Testis (tissue), 3 donors: ENCODE data around the gene IVL. TPM values are rescaled to one million over a fixed set of nuclear protein-coding genes. Genes with fewer than 3 reads are reported as not detected.

Source experiments
- DNase-seq: peaks from one replicate; pipeline ENCODE4 v3.0.0-alpha.2; 2019
- H3K27ac ChIP-seq, 2 donors: fragments of 200-600 bp; sonication (generic); one replicate each; pipeline ENCODE4 v1.5.1; 2019
- H3K27me3 ChIP-seq: fragments of 200-600 bp; sonication (generic); one replicate; pipeline ENCODE4 v1.5.1; 2019
- H3K36me3 ChIP-seq: fragments of 200-600 bp; sonication (generic); one replicate; pipeline ENCODE4 v1.5.1; 2017; ENCODE audit warnings: low read depth; ENCODE audit errors: missing control alignments
- H3K4me1 ChIP-seq: fragments of 200-600 bp; sonication (generic); one replicate; pipeline ENCODE4 v1.5.1; 2019
- H3K4me3 ChIP-seq, 2 donors: fragments of 200-600 bp; sonication (generic); one replicate each; pipeline ENCODE4 v1.5.1; 2017 to 2019
- H3K9me3 ChIP-seq: fragments of 200-600 bp; sonication (generic); one replicate; pipeline ENCODE4 v1.5.1; 2017
- CTCF ChIP-seq, 3 experiments: fragments of 450-650 bp in 2 of 3; fragments of 200-600 bp in 1 of 3; sonication (generic) in 1 of 3; IDR thresholded peaks; one replicate each; pipeline ENCODE4 v1.5.1; 2016 to 2019; ENCODE audit warnings: antibody characterized with exemption in 3 of 3, mild to moderate bottlenecking in 2 of 3, moderate library complexity in 1 of 3
- POLR2A ChIP-seq: fragments of 450-650 bp; IDR thresholded peaks from one replicate; pipeline ENCODE4 v1.6.1; 2017; ENCODE audit warnings: antibody characterized with exemption, mild to moderate bottlenecking, moderate library complexity
- WGBS, 2 donors: methylation state at CpG; one replicate each; pipeline ENCODE4 v1.1.5; 2018; 5-methylcytosine and 5-hydroxymethylcytosine counted together
- intact Hi-C: fragments of 100-400 bp; cut with DNase I; formaldehyde crosslinking; loops from one replicate; pipeline ENCODE4 v1.15.1; 2023; ENCODE audit warnings: low total_unique reads
- polyA plus RNA-seq: library from polyadenylated mRNA; stranded (reverse); fragments of 350-450 nt; fragmentation: Illumina TruSeq; extraction: RNeasy Lipid Tissue Mini Kit (QIAGEN cat#74804); gene quantifications from one replicate; pipeline ENCODE4 v1.2.3, GENCODE V29; 2014; ENCODE audit warnings: low read depth, low replicate concordance; ENCODE audit not compliant: insufficient read depth
- total RNA-seq, 2 donors: library from RNA; depleted of rRNA; stranded (reverse); fragments of >200 nt; gene quantifications; one replicate each; pipeline ENCODE4 v1.2.3, GENCODE V29; 2016

IVL gene
- total and polyA plus RNA-seq, 3 donors from 2014 or later, result not detected

DNA sequence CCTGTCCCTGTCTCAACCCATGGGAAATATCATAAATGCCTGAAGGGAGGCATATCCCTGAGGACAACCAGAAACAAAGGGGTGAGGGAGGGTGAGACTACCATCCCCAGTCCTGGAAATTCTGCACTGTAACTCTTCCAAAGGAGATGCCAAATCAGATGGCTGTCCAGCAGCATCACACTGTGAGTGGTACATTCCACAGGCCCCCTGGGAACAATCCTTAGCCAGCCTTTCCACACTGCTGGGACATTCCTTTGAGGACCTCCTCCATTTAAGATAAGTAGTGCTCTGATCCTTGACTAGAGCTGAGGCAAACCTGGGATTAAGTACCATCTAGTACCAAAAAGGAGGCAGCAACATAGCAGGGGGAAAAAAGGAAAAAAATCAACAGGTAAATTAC, 10.7 kb downstream of the IVL start:
- Histone ChIP-seq H3K9me3 (no peaks in the 10 kb centered on the region), H3K4me3 (no peak overlapping the region), H3K27ac (no peak overlapping the region), H3K36me3 (no peaks in the 10 kb centered on the region), H3K4me1 (no peaks in the 10 kb centered on the region), H3K27me3 (no peaks in the 10 kb centered on the region)
- intact Hi-C loops, result no loop called here
- no peak for TF ChIP-seq POLR2A
- TF ChIP-seq CTCF (IDR thresholded peaks at IDR 0.05), result no peak
- DNase-seq, result no peak

DNA sequence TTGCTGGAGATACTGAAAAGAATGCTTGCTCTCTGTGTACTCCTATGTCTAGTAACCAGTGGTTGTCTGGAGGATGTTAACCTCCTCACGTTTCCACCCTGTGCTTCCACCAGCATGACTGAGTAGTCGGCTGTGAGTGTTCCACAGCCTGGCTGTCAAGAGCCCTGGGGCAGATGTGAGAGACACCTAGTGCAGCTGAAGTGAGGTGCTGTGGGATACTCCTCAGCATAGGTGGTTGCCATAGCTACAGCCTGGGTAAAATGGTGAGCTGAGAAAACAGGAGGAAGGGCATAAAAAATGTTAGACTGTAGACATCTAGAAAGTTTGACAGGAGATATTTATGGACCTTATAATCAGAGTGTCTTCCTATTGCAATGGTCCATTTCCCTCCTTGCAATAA, 15.8 kb downstream of the IVL start:
- 50 to 52% methylated on average over 1 to 2 of the region's 2 CpGs for WGBS, 2 donors
- no peak overlapping the region for H3K27ac ChIP-seq
- no peak overlapping the region for H3K4me3 ChIP-seq
- H3K4me1 ChIP-seq, result no peaks in the 10 kb centered on the region
- no peaks in the 10 kb centered on the region for H3K36me3 ChIP-seq
- H3K27me3 ChIP-seq, result no peaks in the 10 kb centered on the region
- intact Hi-C loops, result no loop called here
- H3K9me3 ChIP-seq, result no peaks in the 10 kb centered on the region
- TF ChIP-seq POLR2A (no peak), CTCF (IDR thresholded peaks at IDR 0.05) (no peak)
- no peak for DNase-seq

DNA sequence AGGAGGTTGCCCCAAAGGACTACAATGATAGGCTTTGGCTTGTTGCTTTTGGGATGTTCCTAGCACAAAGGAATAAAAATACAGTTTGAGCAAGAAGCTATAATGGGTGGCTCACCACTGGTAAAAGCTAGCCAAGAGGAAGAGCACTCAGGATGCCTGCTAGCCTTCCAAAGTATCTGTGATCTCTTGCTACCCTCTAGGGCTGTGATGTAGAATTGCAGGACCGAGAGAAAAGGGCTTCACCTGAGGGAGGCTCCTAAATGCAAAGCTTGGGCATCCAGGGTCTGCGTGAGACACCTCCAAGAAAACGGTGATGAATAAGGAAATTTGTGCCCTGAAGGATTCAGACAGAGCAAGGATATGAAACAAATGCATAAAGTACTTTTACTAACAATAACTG, 17.7 kb downstream of the IVL start:
- DNase-seq, result no peak
- no peaks in the 10 kb centered on the region for H3K27me3 ChIP-seq
- H3K36me3 ChIP-seq, result no peaks in the 10 kb centered on the region
- TF ChIP-seq POLR2A (no peak), CTCF (IDR thresholded peaks at IDR 0.05) (no peak)
- no peak overlapping the region for H3K27ac ChIP-seq
- no peak overlapping the region for H3K4me3 ChIP-seq
- no peaks in the 10 kb centered on the region for H3K9me3 ChIP-seq
- no peaks in the 10 kb centered on the region for H3K4me1 ChIP-seq
- intact Hi-C loops, result no loop called here
- 80% methylated on average over 3 of the region's 3 CpGs for WGBS, 2 donors

DNA sequence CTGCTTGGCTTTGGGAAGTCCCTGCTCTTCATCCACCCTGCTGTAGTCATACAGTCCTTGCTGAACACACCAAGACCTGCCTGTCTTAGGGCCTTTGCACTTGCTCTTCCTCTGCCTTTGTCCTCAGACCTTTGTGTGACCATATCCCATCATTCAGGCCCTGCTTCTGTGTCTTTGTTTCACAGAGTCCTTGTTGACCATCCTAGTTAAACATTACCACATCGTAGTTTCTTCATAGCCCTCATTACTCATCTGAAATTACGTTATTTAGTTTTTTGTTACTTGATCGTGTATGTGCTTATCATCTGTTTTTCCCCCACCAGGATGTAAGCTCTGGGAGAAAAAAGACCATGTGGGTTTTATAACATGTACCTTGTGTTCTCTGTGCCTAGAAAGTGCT, 20.3 kb downstream of the IVL start:
- TF ChIP-seq POLR2A, result no peak
- TF ChIP-seq CTCF (IDR thresholded peaks at IDR 0.05), result no peak
- intact Hi-C loops, result no loop called here
- Histone ChIP-seq H3K9me3 (no peaks in the 10 kb centered on the region), H3K4me1 (no peaks in the 10 kb centered on the region), H3K4me3 (no peak overlapping the region), H3K36me3 (no peaks in the 10 kb centered on the region), H3K27ac (no peak overlapping the region), H3K27me3 (no peaks in the 10 kb centered on the region)
- no peak for DNase-seq
- whole genome bisulfite sequencing, 2 donors, result 90 to 92% methylated on average over 3 of the region's 3 CpGs

GRCh38 chr1:152932170-152932811, 23.9 kb downstream of the IVL start:
- WGBS, 2 donors, result 83 to 89% methylated on average over 4 of the region's 4 CpGs
- H3K27ac ChIP-seq, result no peak overlapping the region
- no peak for DNase-seq
- intact Hi-C loops, result no loop called here
- no peak for TF ChIP-seq POLR2A
- no peak for TF ChIP-seq CTCF (IDR thresholded peaks at IDR 0.05)
- H3K4me1 ChIP-seq, result no peaks in the 10 kb centered on the region
- H3K4me3 ChIP-seq, result no peak overlapping the region
- H3K27me3 ChIP-seq, result no peaks in the 10 kb centered on the region
- H3K9me3 ChIP-seq, result no peaks in the 10 kb centered on the region
- H3K36me3 ChIP-seq, result no peaks in the 10 kb centered on the region
